HCT116 (cell line): Measurements from ENCODE around the gene SSX4B. TPM values are rescaled to one million over a fixed set of nuclear protein-coding genes. Genes with fewer than 3 reads are reported as not detected.
"Not testable (repeated sequence)": the region's sequence is repeated elsewhere in the genome, so short reads cannot be mapped to it uniquely, and the experiment has no call there.

Experiments used
- ATAC-seq: fragments of 200-7000 bp; cut with Tn5 transposase; 2 replicates; pipeline ENCODE4 v1.9.1; 2020; ENCODE audit warnings: mild to moderate bottlenecking, moderate library complexity
- BruUV-seq: library from RNA; stranded (reverse); fragments of 400-500 nt; replicated peaks from 2 replicates; lab custom pipeline; 2021; lab: Mats Ljungman, UMichigan
- CTCF ChIA-PET: fragments of 300-600 bp; sonication (Branson Sonifier 250); formaldehyde crosslinking; loops from one replicate; lab custom pipeline; 2021; ENCODE audit warnings: antibody characterized with exemption; lab: Charles Lee
- POLR2A ChIA-PET: fragments of 300-600, 350-600 bp; sonication (Branson Sonifier 250); formaldehyde crosslinking; loops from one replicate; lab custom pipeline; 2021; ENCODE audit warnings: antibody characterized with exemption; lab: Charles Lee
- RAD21 ChIA-PET, 2 experiments: fragments of 300-600 bp; sonication (Branson Sonifier 250); formaldehyde crosslinking; loops; one replicate each; lab custom pipeline; 2023; ENCODE audit warnings: low total read pairs in 2 of 2; ENCODE audit not compliant: uncharacterized antibody in 2 of 2, unreplicated experiment in 2 of 2, low non-redundant PET in 1 of 2; lab: Charles Lee
- DNase-seq: peaks from one replicate; pipeline ENCODE4 v3.0.0-alpha.2; 2010; ENCODE audit warnings: low read depth, low spot score
- H2AFZ ChIP-seq: fragments of 200-600 bp; shearing (Covaris generic), sonication (generic); 2 replicates; pipeline ENCODE4 v1.6.1; 2017; ENCODE audit warnings: low read depth, mixed run types, mixed read lengths, antibody characterized with exemption, low read length; ENCODE audit not compliant: poor library complexity, severe bottlenecking
- H3K27ac ChIP-seq: 2 replicates; pipeline ENCODE4 v1.5.1; 2012; ENCODE audit warnings: low read depth, low read length
- H3K27me3 ChIP-seq: fragments of 200-600 bp; sonication (generic); 2 replicates; pipeline ENCODE4 v1.6.1; 2016; ENCODE audit warnings: mixed run types, low read length, mixed read lengths; ENCODE audit not compliant: insufficient read depth
- H3K36me3 ChIP-seq, 2 experiments: fragments of 200-500 bp in 1 of 2; fragments of 200-600 bp in 1 of 2; sonication (Bioruptor generic) in 1 of 2; sonication (generic) in 1 of 2; 2 replicates each; pipeline versions ENCODE4 v1.5.1 to v1.6.1; 2014 to 2016; ENCODE audit warnings: low read length in 2 of 2, inconsistent platforms in 1 of 2, mixed read lengths in 1 of 2, mixed run types in 1 of 2; ENCODE audit not compliant: insufficient read depth in 2 of 2, control insufficient read depth in 1 of 2
- H3K4me1 ChIP-seq, 2 experiments: fragments of 200-600 bp in 1 of 2; sonication (generic) in 1 of 2; 2 replicates each; pipeline versions ENCODE4 v1.5.1 to v1.6.1; 2012 to 2017; ENCODE audit warnings: low read length in 2 of 2, inconsistent platforms in 1 of 2, mild to moderate bottlenecking in 1 of 2, mixed read lengths in 1 of 2, mixed run types in 1 of 2, moderate library complexity in 1 of 2; ENCODE audit not compliant: insufficient read depth in 2 of 2, control insufficient read depth in 1 of 2
- H3K4me2 ChIP-seq: fragments of 200-600 bp; sonication (generic); 2 replicates; pipeline ENCODE4 v1.6.1; 2017; ENCODE audit warnings: mixed run types, low read length, mixed read lengths
- H3K4me3 ChIP-seq, 2 experiments: fragments of 200-600 bp in 1 of 2; sonication (generic) in 1 of 2; replicated peaks in 1 of 2; 2 replicates each; pipeline ENCODE4 v1.5.1; 2011 to 2016; ENCODE audit warnings: low read length in 2 of 2, control low read depth in 1 of 2, low read depth in 1 of 2, mild to moderate bottlenecking in 1 of 2, mixed read lengths in 1 of 2, mixed run types in 1 of 2
- H3K79me2 ChIP-seq: fragments of 200-600 bp; sonication (generic); 2 replicates; pipeline ENCODE4 v1.6.1; 2017; ENCODE audit warnings: mild to moderate bottlenecking, mixed run types, low read length, moderate library complexity, mixed read lengths; ENCODE audit not compliant: insufficient read depth
- H3K9ac ChIP-seq: fragments of 200-600 bp; sonication (generic); 2 replicates; pipeline ENCODE4 v1.6.1; 2016; ENCODE audit warnings: low read length, mixed read lengths
- H3K9me2 ChIP-seq: fragments of 200-600 bp; sonication (generic), shearing (Covaris generic); 2 replicates; pipeline ENCODE4 v1.6.1; 2017; ENCODE audit warnings: mixed run types, mild to moderate bottlenecking, moderate library complexity; ENCODE audit not compliant: insufficient read depth
- H3K9me3 ChIP-seq, 2 experiments: fragments of 200-500 bp in 1 of 2; fragments of 200-600 bp in 1 of 2; sonication (Bioruptor generic) in 1 of 2; sonication (generic) in 1 of 2; 2 replicates each; pipeline ENCODE4 v1.6.1; 2014 to 2017; ENCODE audit warnings: low read length in 2 of 2, mixed read lengths in 2 of 2, inconsistent platforms in 1 of 2, low read depth in 1 of 2, mild to moderate bottlenecking in 1 of 2, mixed run types in 1 of 2, moderate library complexity in 1 of 2; ENCODE audit not compliant: control insufficient read depth in 1 of 2, insufficient read depth in 1 of 2
- H4K20me1 ChIP-seq: fragments of 200-600 bp; sonication (generic), shearing (Covaris generic); 2 replicates; pipeline ENCODE4 v1.6.1; 2017; ENCODE audit warnings: mixed run types, mild to moderate bottlenecking, moderate library complexity; ENCODE audit not compliant: insufficient read depth
- CEBPB ChIP-seq: IDR thresholded peaks from 2 replicates; pipeline ENCODE4 v1.6.1; 2012; ENCODE audit warnings: low read depth
- FOSL1 ChIP-seq: IDR thresholded peaks from 2 replicates; pipeline ENCODE4 v1.6.1; 2012; ENCODE audit warnings: low read depth
- JUND ChIP-seq: IDR thresholded peaks from 2 replicates; pipeline ENCODE4 v1.6.1; 2012
- POLR2A ChIP-seq: IDR thresholded peaks from 2 replicates; pipeline ENCODE4 v1.7.0; 2011; ENCODE audit warnings: borderline replicate concordance; ENCODE audit not compliant: insufficient read depth, insufficient read length; ENCODE audit errors: extremely low read depth
- RAD21 ChIP-seq: IDR thresholded peaks from 2 replicates; pipeline ENCODE4 v1.6.1; 2012; ENCODE audit warnings: low read depth, mild to moderate bottlenecking
- SP1 ChIP-seq: IDR thresholded peaks from 2 replicates; pipeline ENCODE4 v1.6.1; 2012; ENCODE audit warnings: low read depth
- ZBTB33 ChIP-seq: IDR thresholded peaks from 2 replicates; pipeline ENCODE4 v1.6.1; 2011; ENCODE audit warnings: mild to moderate bottlenecking, low read length, moderate library complexity; ENCODE audit not compliant: insufficient replicate concordance; ENCODE audit errors: extremely low read depth
- ZNF274 ChIP-seq: fragments of 200-500 bp; sonication (Bioruptor generic); IDR thresholded peaks from 2 replicates; pipeline ENCODE4 v1.6.1; 2014; ENCODE audit warnings: mild to moderate bottlenecking, low read depth, low read length, inconsistent platforms
- intact Hi-C: fragments of 100-400 bp; cut with micrococcal nuclease; formaldehyde crosslinking; loops from 2 replicates; pipeline ENCODE4 v1.10.0; 2022
- total RNA-seq: library from RNA; stranded (reverse); gene quantifications from one replicate; pipeline ENCODE4 v1.2.1, GENCODE V29; 2021; ENCODE audit not compliant: unreplicated experiment

The SSX4B gene
- total RNA-seq, 1 experiment from 2014 or later = not detected

DNA sequence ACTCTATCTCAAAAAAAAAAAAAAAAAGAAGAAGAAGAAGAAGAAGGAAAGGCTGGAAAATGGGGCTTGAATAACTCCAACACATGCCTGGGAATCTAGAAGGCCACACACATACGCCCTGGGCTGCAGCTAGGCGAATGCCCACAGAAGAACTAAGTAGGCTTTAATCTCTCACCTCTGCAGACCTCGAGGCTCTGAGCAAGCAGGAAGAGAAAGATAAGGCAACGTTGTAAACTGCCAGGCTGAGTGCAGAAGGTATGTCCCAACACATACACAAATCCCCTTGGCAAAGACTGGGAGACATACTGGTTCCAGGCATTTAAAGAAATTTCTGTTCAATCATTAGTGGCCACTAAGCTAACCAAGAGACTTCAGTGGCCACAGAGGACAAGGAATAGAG, 39.9 kb upstream of the SSX4B start:
- no TSS peak for BruUV-seq
- Histone ChIP-seq H3K4me2 (no peak overlapping the region), H3K9me3 (no peaks in the 10 kb centered on the region), H4K20me1 (no peaks in the 10 kb centered on the region), H3K9ac (no peak overlapping the region), H3K79me2 (no peaks in the 10 kb centered on the region), H3K36me3 (no peaks in the 10 kb centered on the region), H2AFZ (no peak overlapping the region), H3K27ac (no peak overlapping the region), H3K4me3 (no peak overlapping the region), H3K27me3 (no peaks in the 10 kb centered on the region)
- intact Hi-C loops = no loop called here
- ATAC-seq = no peak
- POLR2A ChIA-PET = no interaction called here
- DNase-seq = no peak
- TF ChIP-seq JUND = no peak
- TF ChIP-seq ZNF274 = no peak
- TF ChIP-seq RAD21 = no peak
- no peak for TF ChIP-seq SP1
- TF ChIP-seq CEBPB = no peak
- no peak for TF ChIP-seq POLR2A
- no peak for TF ChIP-seq FOSL1
- TF ChIP-seq, all 23 proteins: peak for 0
- RAD21 ChIA-PET = no interaction called here
- Histone ChIP-seq H3K4me1 (no peaks in the 10 kb centered on the region), H3K9me2 (no peaks in the 10 kb centered on the region)
- CTCF ChIA-PET = no interaction called here

- ChIA-PET RAD21 (no interaction called here), CTCF (no interaction called here), POLR2A (no interaction called here)
- Histone ChIP-seq H3K9me3 (no peaks in the 10 kb centered on the region), H3K9ac (no peak overlapping the region), H3K27me3 (no peaks in the 10 kb centered on the region), H3K79me2 (no peaks in the 10 kb centered on the region), H3K4me3 (no peak overlapping the region)
- no peak for ATAC-seq
- no TSS peak for BruUV-seq
- TF ChIP-seq RAD21 (no peak), CEBPB (no peak), ZBTB33 (no peak), ZNF274 (no peak), POLR2A (no peak)
- TF ChIP-seq, all 23 proteins: peak for 0
- DNase-seq = no peak
- no peaks in the 10 kb centered on the region for H3K36me3 ChIP-seq
- intact Hi-C loops = no loop called here
- H3K4me2 ChIP-seq = no peak overlapping the region
- no peaks in the 10 kb centered on the region for H3K9me2 ChIP-seq
- H3K27ac ChIP-seq = no peak overlapping the region
- no peak overlapping the region for H2AFZ ChIP-seq
- no peaks in the 10 kb centered on the region for H4K20me1 ChIP-seq
- no peaks in the 10 kb centered on the region for H3K4me1 ChIP-seq
Measured at GRCh38 chrX:48450076-48450475, 38.3 kb upstream of the SSX4B start.

DNA sequence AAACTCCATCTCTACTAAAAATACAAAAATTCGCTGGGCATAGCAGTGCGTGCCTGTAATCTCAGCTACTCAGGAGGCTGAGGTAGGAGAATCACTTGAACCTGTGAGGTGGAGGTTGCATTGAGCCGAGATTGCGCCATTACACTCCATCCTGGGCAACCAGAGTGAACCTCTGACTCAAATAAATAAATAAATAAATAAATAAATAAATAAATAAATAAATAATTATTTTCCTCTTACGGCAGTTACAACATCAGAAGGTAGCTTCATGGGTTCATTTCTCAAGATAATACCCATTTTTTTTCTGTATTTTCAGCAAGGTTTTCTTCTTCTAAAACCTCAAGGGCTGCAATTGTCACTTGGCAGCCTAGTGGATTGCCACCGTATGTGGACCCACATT, 35.4 kb upstream of the SSX4B start:
- H3K9me3 ChIP-seq, H3K36me3 ChIP-seq, H3K4me1 ChIP-seq, H3K9me2 ChIP-seq, RAD21 ChIA-PET, CTCF ChIA-PET, intact Hi-C loops, H3K79me2 ChIP-seq, POLR2A ChIA-PET, H4K20me1 ChIP-seq, H2AFZ ChIP-seq, DNase-seq, ATAC-seq, H3K4me3 ChIP-seq, H3K9ac ChIP-seq, H3K27me3 ChIP-seq, H3K27ac ChIP-seq, BruUV-seq, H3K4me2 ChIP-seq: not testable (repeated sequence)
